Natural killer cell (primary cell): Measurements from ENCODE around the gene TJAP1. TPM values are rescaled to one million over a fixed set of nuclear protein-coding genes. Genes with fewer than 3 reads are reported as not detected.

Experiments used
- ATAC-seq, 3 donors: fragments of 150-1000 bp in 2 of 3; fragments of 200-7000 bp in 1 of 3; cut with Tn5 transposase; 1 replicate in 1 of 3; 2 replicates in 2 of 3; pipeline ENCODE4 v1.10.0; 2021; ENCODE audit warnings: mild to moderate bottlenecking in 2 of 3, moderate library complexity in 2 of 3
- DNase-seq, 2 donors: peaks; one replicate each; pipeline versions ENCODE4 v3.0.0 to v3.0.0-alpha.2; 2013 to 2021; ENCODE audit warnings: mixed read lengths in 1 of 2
- H3K27ac ChIP-seq: one replicate; pipeline ENCODE4 v1.5.1; 2013; ENCODE audit warnings: mild to moderate bottlenecking, low read length
- H3K27me3 ChIP-seq: one replicate; pipeline ENCODE4 v1.6.1; 2013; ENCODE audit warnings: low read length; ENCODE audit not compliant: control insufficient read depth, insufficient read depth
- H3K36me3 ChIP-seq: one replicate; pipeline ENCODE4 v1.6.1; 2013; ENCODE audit warnings: low read length; ENCODE audit not compliant: control insufficient read depth, insufficient read depth
- H3K4me1 ChIP-seq: one replicate; pipeline ENCODE4 v1.6.1; 2013; ENCODE audit warnings: low read length; ENCODE audit not compliant: control insufficient read depth, insufficient read depth
- H3K4me3 ChIP-seq: one replicate; pipeline ENCODE4 v1.5.1; 2013; ENCODE audit warnings: low read length
- H3K9me3 ChIP-seq: one replicate; pipeline ENCODE4 v1.6.1; 2013; ENCODE audit warnings: low read length; ENCODE audit not compliant: control insufficient read depth, insufficient read depth
- H3K27ac Mint-ChIP-seq, 2 donors: one replicate each; pipeline ENCODE4 v1.8.0; 2022; ENCODE audit warnings: mild to moderate bottlenecking in 2 of 2, mixed read lengths in 2 of 2, moderate library complexity in 1 of 2
- H3K27me3 Mint-ChIP-seq, 2 donors: one replicate each; pipeline ENCODE4 v1.8.0; 2022; ENCODE audit warnings: low read depth in 2 of 2, mixed read lengths in 2 of 2
- H3K36me3 Mint-ChIP-seq: one replicate; pipeline ENCODE4 v1.8.0; 2022; ENCODE audit warnings: mixed read lengths
- H3K4me1 Mint-ChIP-seq, 2 donors: one replicate each; pipeline ENCODE4 v1.8.0; 2022; ENCODE audit warnings: mixed read lengths in 2 of 2
- H3K4me3 Mint-ChIP-seq: one replicate; pipeline ENCODE4 v1.8.0; 2022; ENCODE audit warnings: mild to moderate bottlenecking, moderate library complexity, mixed read lengths
- H3K9me3 Mint-ChIP-seq, 2 donors: one replicate each; pipeline ENCODE4 v1.8.0; 2022; ENCODE audit warnings: mixed read lengths in 2 of 2
- CTCF ChIP-seq: fragments of 200-600 bp; IDR thresholded peaks from one replicate; pipeline ENCODE4 v1.8.0; 2022; ENCODE audit warnings: antibody characterized with exemption
- WGBS: methylation state at CpG from one replicate; pipeline ENCODE4 v1.1.7; 2013; ENCODE audit warnings: missing lambda C conversion rate; ENCODE audit not compliant: insufficient coverage; 5-methylcytosine and 5-hydroxymethylcytosine counted together
- intact Hi-C: fragments of 100-400 bp; cut with micrococcal nuclease; formaldehyde crosslinking; loops from one replicate; pipeline ENCODE4 v1.14.2; 2022
- total RNA-seq, 4 donors: library from RNA; stranded (reverse); fragments of 120-200 nt in 1 of 4; gene quantifications; one replicate each; pipeline versions ENCODE4 v1.2.3 to v1.2.4, GENCODE V29; 2013 to 2022

TJAP1 gene
- total RNA-seq, 3 donors from 2014 or later (not counting 1 experiment from before 2014, with no cell fraction given): 26.7 to 33.8 (median 29.9) TPM

- Histone ChIP-seq H3K4me3 (no peak overlapping the region), H3K9me3 (no peaks in the 10 kb centered on the region), H3K4me1 (peaks cover 13% of the 10 kb centered on the region), H3K27ac (no peak overlapping the region), H3K27me3 (no peaks in the 10 kb centered on the region), H3K36me3 (peaks cover 2% of the 10 kb centered on the region)
- no peak overlapping the region for H3K4me3 Mint-ChIP-seq
- peak overlapping the region in 1 of 2 donors; percentile 44 for H3K27ac Mint-ChIP-seq
- H3K9me3 Mint-ChIP-seq: no peaks in the 10 kb centered on the region
- H3K4me1 Mint-ChIP-seq: peaks cover 27 to 42% of the 10 kb centered on the region in 2 donors
- TF ChIP-seq CTCF: no peak
- H3K27me3 Mint-ChIP-seq: no peaks in the 10 kb centered on the region
- intact Hi-C loops: no loop called here
- 97% methylated on average over 11 of the region's 11 CpGs for WGBS
- no peaks in the 10 kb centered on the region for H3K36me3 Mint-ChIP-seq
- DNase-seq (no peak), ATAC-seq (no peak)
These were observed 4.3 kb downstream of the TJAP1 start for GRCh38 chr6:43481591-43482236.

GRCh38 chr6:43488667-43489276 is 11.4 kb downstream of the TJAP1 start:
- Histone ChIP-seq H3K4me3 (no peak overlapping the region), H3K4me1 (no peaks in the 10 kb centered on the region), H3K27me3 (no peaks in the 10 kb centered on the region), H3K27ac (no peak overlapping the region), H3K36me3 (no peaks in the 10 kb centered on the region), H3K9me3 (no peaks in the 10 kb centered on the region)
- Mint-ChIP-seq H3K27me3 (no peaks in the 10 kb centered on the region), H3K9me3 (no peaks in the 10 kb centered on the region), H3K4me1 (peaks cover under 1 to 10% of the 10 kb centered on the region in 2 donors), H3K27ac (peak overlapping the region in 1 of 2 donors; percentile 33), H3K4me3 (no peak overlapping the region), H3K36me3 (no peaks in the 10 kb centered on the region)
- no peak for TF ChIP-seq CTCF
- ATAC-seq: no peak
- intact Hi-C loops: no loop called here
- 83% methylated on average over 4 of the region's 4 CpGs for WGBS
- no peak for DNase-seq

- no peaks in the 10 kb centered on the region for H3K9me3 Mint-ChIP-seq
- H3K4me3 ChIP-seq: no peak overlapping the region
- no peaks in the 10 kb centered on the region for H3K36me3 Mint-ChIP-seq
- H3K36me3 ChIP-seq: no peaks in the 10 kb centered on the region
- H3K4me3 Mint-ChIP-seq: no peak overlapping the region
- ATAC-seq: no peak
- no peak overlapping the region for H3K27ac Mint-ChIP-seq
- no peaks in the 10 kb centered on the region for H3K9me3 ChIP-seq
- 92% methylated on average over 12 of the region's 12 CpGs for WGBS
- peaks cover 5 to 14% of the 10 kb centered on the region in 2 donors for H3K4me1 Mint-ChIP-seq
- no peak for TF ChIP-seq CTCF
- peaks cover 3% of the 10 kb centered on the region for H3K4me1 ChIP-seq
- no peaks in the 10 kb centered on the region for H3K27me3 ChIP-seq
- no peak overlapping the region for H3K27ac ChIP-seq
- no peaks in the 10 kb centered on the region for H3K27me3 Mint-ChIP-seq
- no peak for DNase-seq
- intact Hi-C loops: no loop called here
These were observed 12.1 kb downstream of the TJAP1 start for GRCh38 chr6:43489277-43490072.
